ENCODE results near the gene NLK.

Gene NLK

DNA sequence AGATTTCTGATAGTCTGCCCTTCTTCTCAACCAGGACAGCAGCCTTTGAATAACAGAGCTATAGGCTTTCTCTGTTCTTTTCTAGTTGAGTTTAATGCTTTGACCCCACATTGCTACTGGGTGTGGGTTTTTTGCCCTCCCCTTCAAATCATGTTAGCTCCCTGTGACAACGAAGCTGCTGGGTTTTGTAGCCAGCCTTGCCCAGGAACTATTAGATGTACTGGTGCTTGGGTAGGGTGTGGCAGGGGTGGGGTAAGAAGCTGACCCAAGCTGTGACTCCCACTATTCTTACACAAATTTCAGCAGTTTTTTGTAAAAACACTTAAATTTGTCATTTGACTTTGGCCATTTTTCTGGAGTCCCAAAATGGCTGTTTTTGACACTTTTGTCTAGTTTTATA lies 69.7 kb downstream of the NLK start:
- no peak for DNase-seq (ENCODE audit: low read depth in 4 of 4, low spot score in 1 of 4)

GRCh38 chr17:28112606-28113005 lies 70.1 kb downstream of the NLK start:
- no peak for DNase-seq (ENCODE audit: low read depth in 4 of 4, low spot score in 1 of 4)

DNA sequence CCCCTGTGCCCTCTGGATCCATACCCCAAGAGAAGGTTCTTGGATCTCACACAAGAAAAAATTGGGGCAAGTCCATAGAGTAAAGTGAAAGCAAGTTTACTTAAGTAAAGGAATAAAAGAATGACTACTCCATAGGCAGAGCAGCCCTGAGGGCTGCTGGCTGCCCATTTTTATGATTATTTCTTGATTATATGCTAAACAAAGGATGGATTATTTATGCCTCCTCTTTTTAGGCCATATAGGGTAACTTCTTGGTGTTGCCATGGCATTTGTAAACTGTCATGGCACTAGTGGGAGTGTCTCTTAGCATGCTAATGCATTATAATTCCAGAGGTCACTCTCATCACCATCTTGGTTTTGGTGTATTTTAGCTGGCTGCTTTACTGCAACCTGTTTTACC lies 70.8 kb downstream of the NLK start:
- no peak for DNase-seq (ENCODE audit: low read depth in 4 of 4, low spot score in 1 of 4)

GRCh38 chr17:28115046-28115445 lies 72.6 kb downstream of the NLK start:
- no peak for DNase-seq (ENCODE audit: low read depth in 4 of 4, low spot score in 1 of 4)

DNA sequence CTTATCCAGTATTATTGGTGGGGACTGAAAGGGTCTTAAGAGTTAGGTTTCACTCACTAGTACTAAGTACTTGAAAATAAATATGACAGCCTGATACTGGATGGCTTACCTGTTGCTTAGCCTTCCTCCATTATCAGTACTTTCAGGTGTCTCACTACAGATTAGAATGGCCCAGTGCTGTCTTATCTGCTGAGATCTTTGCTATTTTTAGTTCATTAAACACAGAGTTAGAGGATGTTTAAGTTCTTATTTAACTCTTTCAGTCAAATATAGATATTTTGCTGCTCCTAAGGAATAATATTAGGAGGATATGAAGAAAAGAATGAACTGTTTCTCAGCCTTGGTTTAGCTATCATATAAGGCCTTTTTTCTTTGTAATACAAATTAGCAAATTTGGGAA lies 74.8 kb downstream of the NLK start:
- no peak for DNase-seq (ENCODE audit: low read depth in 4 of 4, low spot score in 1 of 4)

GRCh38 chr17:28118362-28118761 lies 75.9 kb downstream of the NLK start:
- no peak for DNase-seq (ENCODE audit: low read depth in 4 of 4, low spot score in 1 of 4)

GRCh38 chr17:28119046-28119445 lies 76.6 kb downstream of the NLK start:
- DNase-seq (ENCODE audit: low read depth in 4 of 4, low spot score in 1 of 4) = no peak

GRCh38 chr17:28119560-28119959 lies 77.1 kb downstream of the NLK start:
- no peak for DNase-seq (ENCODE audit: low read depth in 4 of 4, low spot score in 1 of 4)

DNA sequence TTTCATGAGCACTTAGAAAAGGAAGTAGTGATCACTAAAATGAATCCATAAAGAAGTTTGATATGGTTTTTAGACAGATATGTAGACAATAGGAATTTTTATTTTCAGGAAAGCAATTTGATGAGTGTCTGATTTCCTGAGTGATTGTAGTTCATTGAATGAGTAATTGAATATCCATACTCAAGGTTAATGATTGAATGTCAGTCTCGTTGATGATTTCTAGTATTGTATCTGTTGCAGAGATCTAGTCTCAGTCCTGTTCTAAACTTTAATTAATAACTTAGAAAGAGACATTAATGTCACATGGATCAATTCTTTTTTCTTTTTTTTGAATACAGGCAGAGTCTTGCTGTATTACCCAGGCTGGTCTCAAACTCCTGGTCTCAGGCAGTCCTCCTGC lies 78.3 kb downstream of the NLK start:
- DNase-seq (ENCODE audit: low read depth in 4 of 4, low spot score in 1 of 4) = no peak

GRCh38 chr17:28124962-28125361 lies 82.5 kb downstream of the NLK start:
- DNase-seq (ENCODE audit: low read depth in 4 of 4, low spot score in 1 of 4) = no peak

GRCh38 chr17:28125526-28126378 lies 83.3 kb downstream of the NLK start:
- no peak for DNase-seq (ENCODE audit: low read depth in 4 of 4, low spot score in 1 of 4)

DNA sequence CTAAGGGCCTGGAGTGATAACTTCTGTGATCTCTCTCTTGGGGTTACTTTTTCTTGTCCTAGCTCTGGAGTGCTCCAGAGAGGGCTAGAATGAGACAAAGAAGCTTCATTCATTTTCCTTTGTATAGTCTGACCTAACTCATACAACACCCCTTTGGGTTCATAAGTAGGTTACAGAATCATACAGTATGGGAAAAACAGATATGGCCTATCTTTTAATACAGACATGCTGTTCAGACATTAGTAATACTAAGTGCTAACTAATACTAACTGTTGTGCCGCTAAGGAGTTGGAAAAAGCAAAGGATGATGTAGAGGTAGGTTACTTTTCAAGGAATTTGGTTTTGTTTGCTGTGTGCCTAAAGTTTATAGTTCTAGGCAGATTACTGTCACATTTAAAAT lies 84.7 kb downstream of the NLK start:
- no peak for DNase-seq (ENCODE audit: low read depth in 4 of 4, low spot score in 1 of 4)

DNA sequence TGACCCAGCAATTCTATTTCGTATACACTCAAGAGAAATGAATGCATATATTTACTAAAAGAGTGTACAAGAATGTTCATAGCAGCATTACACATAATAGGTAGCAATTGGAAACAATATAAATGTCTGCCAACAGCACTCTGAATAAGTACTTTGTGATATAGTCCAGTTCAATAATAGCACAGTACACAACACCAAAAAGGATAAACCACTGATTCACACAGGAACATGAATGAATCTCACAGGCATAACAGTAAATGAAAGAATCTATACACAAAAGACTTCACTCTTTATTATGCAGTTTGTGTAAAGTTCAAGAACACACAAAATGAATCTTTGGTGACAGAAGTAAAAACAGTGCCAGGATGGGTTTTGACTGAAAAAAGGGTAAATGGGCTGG lies 86.3 kb downstream of the NLK start:
- no peak for DNase-seq (ENCODE audit: low read depth in 4 of 4, low spot score in 1 of 4)

DNA sequence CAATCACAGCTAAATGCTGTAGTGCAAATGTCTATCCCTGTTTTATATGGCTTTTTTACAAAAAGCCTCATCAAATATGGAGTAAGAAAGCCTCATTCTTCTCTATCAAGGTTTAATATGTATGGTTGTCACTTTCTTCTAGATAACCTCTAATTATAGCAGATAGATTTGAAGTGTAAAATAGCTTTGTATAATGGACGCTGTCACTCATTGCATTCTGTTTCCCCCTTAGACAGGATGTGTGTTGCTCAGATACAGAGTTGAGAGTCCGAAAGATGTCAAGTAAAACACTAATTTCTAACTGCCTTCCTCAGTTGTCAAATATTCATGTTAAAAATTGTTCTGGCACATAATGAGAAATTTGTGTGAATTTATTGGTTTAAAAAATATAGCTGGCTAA lies 88.0 kb downstream of the NLK start:
- DNase-seq (ENCODE audit: low read depth in 4 of 4, low spot score in 1 of 4) = no peak

GRCh38 chr17:28131599-28131998 lies 89.1 kb downstream of the NLK start:
- DNase-seq (ENCODE audit: low read depth in 4 of 4, low spot score in 1 of 4) = no peak

DNA sequence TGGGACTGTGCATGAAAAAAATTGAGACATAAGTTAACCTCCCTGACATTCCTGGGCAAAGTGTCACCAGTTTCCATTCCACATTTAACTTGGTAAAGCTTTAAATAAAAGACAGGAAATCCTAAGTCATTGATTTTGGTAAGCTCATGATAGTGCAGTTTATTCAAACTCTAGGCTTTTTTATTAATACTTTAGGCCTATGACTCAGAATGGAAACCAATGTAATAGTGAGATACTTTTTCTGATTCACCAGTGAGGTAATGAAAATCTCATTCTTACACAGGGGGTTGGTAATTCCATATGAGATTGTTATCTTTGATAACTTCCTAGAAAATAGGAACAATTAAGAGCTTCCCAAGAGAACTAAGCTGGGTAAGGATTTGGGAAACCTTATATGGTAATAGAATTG lies 91.1 kb downstream of the NLK start:
- DNase-seq (ENCODE audit: low read depth in 4 of 4, low spot score in 1 of 4) = no peak

- no peak for DNase-seq (ENCODE audit: low read depth in 4 of 4, low spot score in 1 of 4)
These were observed 94.4 kb downstream of the NLK start for GRCh38 chr17:28136923-28137322.

DNA sequence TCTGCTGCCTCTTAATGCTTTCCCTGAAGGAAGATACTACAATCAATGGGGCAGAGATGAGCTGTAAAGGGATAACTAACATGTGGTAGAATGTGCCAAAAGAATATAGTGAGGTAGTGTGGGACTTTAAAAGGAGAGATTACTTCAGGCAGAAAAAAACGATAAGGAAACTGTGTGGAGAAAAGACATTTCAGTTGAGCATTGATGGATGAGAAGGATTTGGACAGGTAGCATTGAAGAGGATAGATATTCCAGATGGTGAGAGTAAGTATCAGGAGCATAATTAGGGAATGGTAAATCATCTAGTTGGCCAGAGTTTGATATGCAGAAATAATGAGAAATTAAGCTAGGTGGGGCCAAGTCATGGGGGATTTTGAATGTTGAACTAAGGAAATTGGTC lies 97.3 kb downstream of the NLK start:
- DNase-seq (ENCODE audit: low read depth in 4 of 4, low spot score in 1 of 4) = no peak

DNA sequence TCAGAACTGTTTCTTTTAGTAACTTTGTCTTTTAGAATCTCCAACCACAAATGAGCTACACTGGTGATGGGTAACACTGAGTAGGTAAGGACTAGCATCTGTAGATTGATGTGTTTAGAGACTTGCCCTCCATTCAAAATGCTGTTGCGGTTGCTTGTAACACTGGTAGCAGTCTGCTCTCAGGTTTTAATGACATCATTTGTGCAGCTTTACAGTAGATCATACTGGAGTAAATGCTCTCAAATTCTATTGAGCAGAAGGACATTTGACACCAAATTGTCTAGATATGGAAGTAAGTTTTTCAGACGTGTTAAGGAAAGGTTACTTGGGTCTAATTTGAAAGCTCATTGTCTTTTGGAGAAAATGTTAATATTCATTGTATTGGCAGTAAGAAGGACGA lies 98.8 kb downstream of the NLK start:
- DNase-seq (ENCODE audit: low read depth in 4 of 4, low spot score in 1 of 4) = no peak

DNA sequence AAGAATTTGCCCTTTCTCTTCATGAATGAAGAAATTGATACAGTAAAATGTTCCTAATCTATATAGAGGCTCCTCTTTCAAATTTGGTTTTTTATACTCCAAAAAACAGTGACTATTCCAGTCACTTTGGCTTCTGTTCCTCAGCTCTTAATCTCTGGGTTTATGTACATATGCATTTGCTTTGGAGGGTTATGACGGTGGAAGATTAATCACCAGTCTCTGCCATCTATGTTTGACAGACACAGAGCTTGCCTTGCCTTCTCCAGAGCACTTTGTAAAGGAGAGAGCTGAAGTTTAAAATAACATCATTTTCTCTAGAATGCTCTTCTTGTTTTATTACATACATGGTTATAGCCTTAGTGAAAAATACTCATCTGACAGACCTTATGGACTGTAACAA lies 99.3 kb downstream of the NLK start:
- DNase-seq (ENCODE audit: low read depth in 4 of 4, low spot score in 1 of 4) = no peak

- no peak for DNase-seq (ENCODE audit: low read depth in 4 of 4, low spot score in 1 of 4)
These were observed 99.8 kb downstream of the NLK start for GRCh38 chr17:28142305-28142704.

DNA sequence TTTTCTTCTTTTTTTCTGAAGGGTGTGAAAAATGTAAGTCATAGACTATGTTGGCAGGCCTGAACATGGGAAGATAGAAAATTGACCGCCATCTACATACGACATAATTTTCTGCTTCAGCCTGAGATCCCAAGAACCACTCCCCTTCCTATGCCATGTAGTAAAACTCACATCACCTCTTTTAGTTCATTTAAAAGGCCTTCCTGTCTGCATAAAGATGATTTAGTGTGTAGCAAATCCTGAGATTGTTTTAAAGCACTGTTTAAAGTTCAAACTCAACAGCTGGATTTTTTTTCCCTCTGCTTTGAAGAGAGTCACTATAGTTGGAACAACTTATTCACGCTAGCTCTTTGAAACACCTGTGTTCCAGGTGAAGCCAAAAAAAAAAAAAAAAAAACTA lies 101.5 kb downstream of the NLK start:
- DNase-seq (ENCODE audit: low read depth in 4 of 4, low spot score in 1 of 4) = no peak

- no peak for DNase-seq (ENCODE audit: low read depth in 4 of 4, low spot score in 1 of 4)
These were observed 102.9 kb downstream of the NLK start for GRCh38 chr17:28145348-28145747.
